ENCODE results near the gene INHBB.

INHBB gene

GRCh38 chr2:120396013-120396860 is 50.3 kb downstream of the INHBB start:
- DNase-seq (ENCODE audit: insufficient read length) = no peak

DNA sequence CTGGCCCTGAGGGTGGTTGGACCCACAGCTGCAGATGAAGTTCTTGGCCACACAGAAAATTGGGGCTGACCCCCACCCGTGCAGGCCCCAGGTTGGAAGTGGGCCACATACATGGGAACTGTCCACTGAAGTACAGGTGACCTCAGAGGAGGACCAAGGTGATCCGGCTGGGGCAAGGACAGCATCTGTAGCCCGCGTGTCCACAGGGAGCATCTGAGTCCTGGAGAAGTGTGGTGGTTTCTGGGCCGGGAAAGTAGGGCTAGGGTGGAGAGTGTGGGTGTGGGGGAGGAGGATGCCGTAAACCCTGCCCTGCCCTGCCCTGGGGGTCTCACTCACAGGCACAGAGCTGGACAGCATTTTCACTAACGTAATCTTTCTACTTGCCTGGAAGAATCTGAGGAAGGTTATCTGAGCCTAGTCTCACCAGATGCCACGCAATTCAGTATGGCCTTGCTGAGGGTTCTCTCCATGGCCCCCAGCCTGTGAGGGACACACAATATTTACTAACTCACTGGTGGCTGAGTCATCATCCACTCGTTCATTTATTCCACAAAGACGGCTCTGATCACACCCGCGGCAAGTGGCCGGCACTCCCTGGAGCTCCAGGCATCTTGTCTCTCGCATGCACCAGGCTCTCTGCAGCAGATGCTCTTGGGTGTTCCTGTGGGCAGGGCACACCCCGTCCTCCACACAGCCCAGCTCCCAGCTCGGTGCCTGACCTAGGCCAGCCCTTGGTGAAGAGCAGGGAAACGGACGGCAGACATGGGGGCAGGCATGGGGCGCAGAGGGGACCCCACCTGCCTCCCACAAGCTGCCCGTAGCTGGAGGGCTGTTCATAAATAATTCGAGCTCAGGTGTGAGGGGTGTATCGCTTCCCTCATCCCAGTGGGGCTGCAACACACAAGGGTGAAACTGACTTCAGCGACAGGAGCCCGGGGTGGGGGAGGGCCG is 51.2 kb downstream of the INHBB start:
- FAIRE-seq = no peak
- TF ChIP-seq POLR2AphosphoS5 (IDR thresholded peaks at IDR 0.05; ENCODE audit: low read depth, low read length) = no peak
- no peak for TF ChIP-seq POLR2A (IDR thresholded peaks at IDR 0.05; ENCODE audit: low read depth, low read length)
- TF ChIP-seq TAF1 (IDR thresholded peaks at IDR 0.05; ENCODE audit: borderline replicate concordance, low read depth, low read length) = no peak
- no peak for DNase-seq (ENCODE audit: insufficient read length)

More at GRCh38 chr2:120396013-120396860, 50.3 kb downstream of the INHBB start:
- TF ChIP-seq POLR2AphosphoS5 (IDR thresholded peaks at IDR 0.05; ENCODE audit: low read depth, low read length) (no peak), POLR2A (IDR thresholded peaks at IDR 0.05; ENCODE audit: low read depth, low read length) (no peak), TAF1 (IDR thresholded peaks at IDR 0.05; ENCODE audit: borderline replicate concordance, low read depth, low read length) (no peak)
- FAIRE-seq = no peak

DNA sequence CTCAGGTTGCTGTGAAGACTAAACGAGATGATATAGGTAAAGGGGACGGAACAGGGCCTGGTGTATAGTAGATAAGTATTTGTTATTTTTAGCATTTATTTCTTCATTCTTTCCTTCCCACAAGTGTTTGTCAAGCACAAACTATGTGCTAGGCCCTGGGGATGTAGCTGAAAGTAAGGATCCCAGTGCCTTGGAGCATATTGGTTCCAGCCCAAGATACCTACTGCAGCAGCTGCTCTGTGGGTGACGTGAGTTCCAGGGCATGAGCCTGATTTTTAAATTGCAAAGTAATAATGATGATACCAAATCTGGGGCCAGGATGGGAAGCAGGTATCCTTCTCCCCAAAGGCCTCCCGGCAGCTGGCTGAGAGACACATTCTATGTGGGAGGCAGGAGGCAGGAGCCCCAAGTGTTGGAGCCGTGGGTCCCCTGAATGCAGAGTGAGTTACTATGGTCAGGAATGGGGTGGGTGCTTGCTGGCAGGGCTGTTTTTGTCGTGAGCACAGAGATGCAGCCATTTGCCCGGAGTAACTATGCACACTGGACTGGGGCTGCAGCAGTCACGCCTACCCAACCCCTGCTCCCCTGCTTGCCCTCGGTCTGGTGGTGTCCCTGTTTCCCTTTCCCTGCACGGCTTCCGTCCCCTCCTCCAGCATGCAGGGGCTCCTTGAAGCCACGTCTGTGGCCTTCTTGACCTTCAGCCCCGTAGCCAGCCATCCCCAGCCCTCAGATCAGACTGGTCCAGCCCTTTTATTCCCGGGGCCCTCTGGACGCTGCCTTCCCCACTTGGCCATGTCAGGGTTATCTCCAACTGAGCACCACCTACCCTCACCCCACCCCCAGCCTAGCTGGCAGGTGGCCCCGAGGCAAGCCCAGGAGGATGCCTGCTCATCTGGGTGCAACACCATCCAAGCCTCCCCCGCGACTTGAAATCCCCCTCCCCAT is 52.4 kb downstream of the INHBB start:
- DNase-seq (ENCODE audit: insufficient read length) (no peak), FAIRE-seq (no peak)
- TF ChIP-seq TAF1 (IDR thresholded peaks at IDR 0.05; ENCODE audit: borderline replicate concordance, low read depth, low read length) (no peak), POLR2A (IDR thresholded peaks at IDR 0.05; ENCODE audit: low read depth, low read length) (no peak), POLR2AphosphoS5 (IDR thresholded peaks at IDR 0.05; ENCODE audit: low read depth, low read length) (no peak)

- TF ChIP-seq POLR2AphosphoS5 (IDR thresholded peaks at IDR 0.05; ENCODE audit: low read depth, low read length) (no peak), TAF1 (IDR thresholded peaks at IDR 0.05; ENCODE audit: borderline replicate concordance, low read depth, low read length) (no peak), POLR2A (IDR thresholded peaks at IDR 0.05; ENCODE audit: low read depth, low read length) (no peak)
- DNase-seq (ENCODE audit: insufficient read length) = no peak
- FAIRE-seq = no peak
Observed at GRCh38 chr2:120398996-120399888, 53.3 kb downstream of the INHBB start.

DNA sequence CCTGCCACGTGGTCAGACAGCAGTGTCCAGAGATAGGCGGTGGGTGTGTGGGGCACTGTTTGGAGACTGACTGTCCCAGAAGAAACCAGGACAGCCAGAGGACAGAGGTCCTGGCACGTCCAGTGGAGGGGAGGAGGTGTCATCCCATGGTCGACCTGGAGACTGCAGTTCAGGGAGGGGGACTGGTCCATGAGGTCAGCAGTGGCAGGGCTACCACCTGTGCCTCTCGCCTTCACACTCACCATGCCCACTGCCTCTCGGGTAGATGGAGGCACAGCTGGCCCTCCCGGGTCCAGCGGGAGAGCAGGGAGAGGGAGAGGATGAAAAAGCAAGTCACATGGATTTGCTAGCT is 53.9 kb downstream of the INHBB start:
- TF ChIP-seq POLR2A (IDR thresholded peaks at IDR 0.05; ENCODE audit: low read depth, low read length) = no peak
- TF ChIP-seq TAF1 (IDR thresholded peaks at IDR 0.05; ENCODE audit: borderline replicate concordance, low read depth, low read length) = no peak
- no peak for TF ChIP-seq POLR2AphosphoS5 (IDR thresholded peaks at IDR 0.05; ENCODE audit: low read depth, low read length)
- no peak for FAIRE-seq
- DNase-seq (ENCODE audit: insufficient read length) = no peak

- no peak for DNase-seq (ENCODE audit: insufficient read length)
- no peak for FAIRE-seq
- no peak for TF ChIP-seq POLR2A (IDR thresholded peaks at IDR 0.05; ENCODE audit: low read depth, low read length)
- TF ChIP-seq POLR2AphosphoS5 (IDR thresholded peaks at IDR 0.05; ENCODE audit: low read depth, low read length) = no peak
- TF ChIP-seq TAF1 (IDR thresholded peaks at IDR 0.05; ENCODE audit: borderline replicate concordance, low read depth, low read length) = no peak
Observed at GRCh38 chr2:120400551-120400950, 54.6 kb downstream of the INHBB start.
